Calu3 (cell line): ENCODE data around the gene APEH. TPM values are rescaled to one million over a fixed set of nuclear protein-coding genes. Genes with fewer than 3 reads are reported as not detected.
A peak's percentile ranks its signal among the peaks of the same experiment; 100 is the strongest.

Experiments used
- BruUV-seq: library from RNA; stranded (reverse); fragments of 400-500 nt; replicated peaks from 2 replicates; lab custom pipeline; 2021; lab: Mats Ljungman, UMichigan
- CTCF ChIA-PET: fragments of 300-600 bp; sonication (Branson Sonifier 250); formaldehyde crosslinking; loops from one replicate; lab custom pipeline; 2022; ENCODE audit warnings: antibody characterized with exemption; lab: Charles Lee
- DNase-seq: peaks from one replicate; pipeline ENCODE4 v3.0.0; 2022
- H3K27ac Mint-ChIP-seq: one replicate; pipeline ENCODE4 v1.8.0; 2022; ENCODE audit warnings: mixed read lengths; ENCODE audit not compliant: unreplicated experiment
- H3K27me3 Mint-ChIP-seq: one replicate; pipeline ENCODE4 v1.8.0; 2022; ENCODE audit warnings: mixed read lengths; ENCODE audit not compliant: unreplicated experiment
- H3K36me3 Mint-ChIP-seq: one replicate; pipeline ENCODE4 v1.8.0; 2022; ENCODE audit warnings: mild to moderate bottlenecking, moderate library complexity, mixed read lengths; ENCODE audit not compliant: insufficient read depth, unreplicated experiment
- H3K4me1 Mint-ChIP-seq: one replicate; pipeline ENCODE4 v1.8.0; 2022; ENCODE audit warnings: mild to moderate bottlenecking, low read depth, mixed read lengths; ENCODE audit not compliant: unreplicated experiment
- H3K4me3 Mint-ChIP-seq: one replicate; pipeline ENCODE4 v1.8.0; 2022; ENCODE audit warnings: mild to moderate bottlenecking, low read depth, moderate library complexity, mixed read lengths; ENCODE audit not compliant: unreplicated experiment
- H3K9me3 Mint-ChIP-seq: one replicate; pipeline ENCODE4 v1.8.0; 2022; ENCODE audit warnings: low read depth, mixed read lengths; ENCODE audit not compliant: unreplicated experiment
- intact Hi-C: fragments of 100-400 bp; cut with micrococcal nuclease; formaldehyde crosslinking; loops from one replicate; pipeline ENCODE4 v1.10.0; 2022; ENCODE audit not compliant: unreplicated experiment
- total RNA-seq: library from RNA; stranded (reverse); gene quantifications from 2 replicates; pipeline ENCODE4 v1.2.3, GENCODE V29; 2022
- TF ChIP-seq, protein P1 (sequence below): fragments of 200-600 bp; IDR thresholded peaks from one replicate; pipeline ENCODE4 v1.8.0; 2022; ENCODE audit warnings: antibody characterized with exemption; ENCODE audit not compliant: unreplicated experiment

APEH gene
- total RNA-seq, 1 experiment from 2014 or later, result 187 TPM

DNA sequence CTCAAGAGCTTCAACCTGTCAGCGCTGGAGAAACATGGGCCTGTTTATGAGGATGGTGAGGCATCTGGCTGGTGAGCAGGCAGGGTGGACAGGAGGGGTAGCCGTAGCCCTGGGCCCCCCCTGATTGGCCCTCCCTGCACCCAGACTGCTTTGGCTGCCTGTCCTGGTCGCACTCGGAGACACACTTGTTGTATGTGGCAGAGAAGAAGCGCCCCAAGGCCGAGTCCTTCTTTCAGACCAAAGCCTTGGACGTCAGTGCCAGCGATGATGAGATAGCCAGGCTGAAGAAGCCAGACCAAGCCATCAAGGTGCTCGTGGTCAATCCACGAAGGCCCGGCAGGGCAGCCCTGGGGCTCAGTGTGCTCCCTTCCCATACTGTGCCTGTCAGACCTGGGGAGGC, 1.8 kb downstream of the APEH start:
- CTCF ChIA-PET, result interaction anchor here (0.6 kb wide), 1 partner anchor 223 kb away, joined by 3 read pairs; no protein-coding TSS in a partner anchor
- TSS peak; percentile 43 for BruUV-seq
- no peak overlapping the region for H3K27ac Mint-ChIP-seq

DNA sequence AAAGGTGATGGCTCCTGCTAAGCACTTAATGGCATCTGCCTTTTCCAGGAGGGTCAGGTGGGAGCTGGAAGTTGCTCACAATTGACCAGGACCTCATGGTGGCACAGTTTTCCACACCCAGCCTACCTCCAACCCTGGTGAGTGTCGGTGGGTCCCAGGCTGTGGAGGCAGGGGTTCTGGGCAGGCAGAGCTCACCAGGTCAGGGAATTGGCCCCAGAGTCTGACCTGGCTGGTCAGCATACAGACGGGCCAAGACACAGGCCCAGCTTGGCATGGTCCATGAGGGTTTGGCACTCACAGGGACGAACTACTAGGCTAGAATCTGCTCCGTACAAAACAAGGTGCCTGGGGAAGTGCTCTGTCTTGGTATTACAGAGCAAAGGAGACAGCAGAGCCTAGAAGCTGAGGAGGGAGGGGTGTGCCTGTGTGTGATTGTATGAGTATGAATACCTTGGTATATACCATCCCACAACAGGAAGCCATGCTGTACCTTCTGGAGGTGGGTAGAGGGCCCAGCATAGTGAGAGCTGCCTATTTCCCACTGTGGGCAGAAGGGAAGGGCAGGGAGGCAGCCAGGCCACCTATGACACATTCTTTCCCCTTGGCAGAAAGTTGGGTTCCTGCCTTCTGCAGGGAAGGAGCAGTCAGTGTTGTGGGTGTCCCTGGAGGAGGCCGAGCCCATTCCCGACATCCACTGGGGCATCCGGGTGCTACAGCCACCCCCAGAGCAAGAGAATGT, 6.5 kb downstream of the APEH start:
- intact Hi-C loops, result no loop called here
- Mint-ChIP-seq H3K4me1 (peaks cover 3% of the 10 kb centered on the region), H3K9me3 (no peaks in the 10 kb centered on the region), H3K36me3 (peaks cover 10% of the 10 kb centered on the region), H3K27ac (no peak overlapping the region), H3K4me3 (no peak overlapping the region), H3K27me3 (no peaks in the 10 kb centered on the region)
- CTCF ChIA-PET, result no interaction called here
- BruUV-seq, result no TSS peak
- TF ChIP-seq, protein P1, sequence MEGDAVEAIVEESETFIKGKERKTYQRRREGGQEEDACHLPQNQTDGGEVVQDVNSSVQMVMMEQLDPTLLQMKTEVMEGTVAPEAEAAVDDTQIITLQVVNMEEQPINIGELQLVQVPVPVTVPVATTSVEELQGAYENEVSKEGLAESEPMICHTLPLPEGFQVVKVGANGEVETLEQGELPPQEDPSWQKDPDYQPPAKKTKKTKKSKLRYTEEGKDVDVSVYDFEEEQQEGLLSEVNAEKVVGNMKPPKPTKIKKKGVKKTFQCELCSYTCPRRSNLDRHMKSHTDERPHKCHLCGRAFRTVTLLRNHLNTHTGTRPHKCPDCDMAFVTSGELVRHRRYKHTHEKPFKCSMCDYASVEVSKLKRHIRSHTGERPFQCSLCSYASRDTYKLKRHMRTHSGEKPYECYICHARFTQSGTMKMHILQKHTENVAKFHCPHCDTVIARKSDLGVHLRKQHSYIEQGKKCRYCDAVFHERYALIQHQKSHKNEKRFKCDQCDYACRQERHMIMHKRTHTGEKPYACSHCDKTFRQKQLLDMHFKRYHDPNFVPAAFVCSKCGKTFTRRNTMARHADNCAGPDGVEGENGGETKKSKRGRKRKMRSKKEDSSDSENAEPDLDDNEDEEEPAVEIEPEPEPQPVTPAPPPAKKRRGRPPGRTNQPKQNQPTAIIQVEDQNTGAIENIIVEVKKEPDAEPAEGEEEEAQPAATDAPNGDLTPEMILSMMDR, result no peak
- no peak for DNase-seq

More for the DNA sequence above, 1.8 kb downstream of the APEH start:
- no peak overlapping the region for H3K4me3 Mint-ChIP-seq
- H3K36me3 Mint-ChIP-seq, result peaks cover 26% of the 10 kb centered on the region
- peaks cover 27% of the 10 kb centered on the region for H3K4me1 Mint-ChIP-seq
- H3K27me3 Mint-ChIP-seq, result no peaks in the 10 kb centered on the region
- H3K9me3 Mint-ChIP-seq, result no peaks in the 10 kb centered on the region
- TF ChIP-seq, protein P1, result no peak
- DNase-seq, result no peak
- intact Hi-C loops, result no loop called here

DNA sequence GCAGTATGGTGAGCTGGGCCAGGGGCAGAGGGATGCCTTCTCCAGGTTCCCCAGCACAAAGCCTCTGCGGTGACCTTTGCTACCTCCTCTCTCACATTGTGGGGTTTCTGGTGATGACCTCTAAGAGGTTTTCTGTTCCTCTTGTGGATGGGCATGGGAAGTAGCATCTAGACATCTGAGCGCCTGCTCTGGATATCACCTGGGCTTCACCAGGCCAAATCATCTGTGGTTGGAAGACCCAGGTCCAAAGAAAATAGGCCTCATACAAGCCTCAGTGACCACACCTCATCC, 7.0 kb downstream of the APEH start:
- peaks cover 8% of the 10 kb centered on the region for H3K36me3 Mint-ChIP-seq
- BruUV-seq, result no TSS peak
- CTCF ChIA-PET, result no interaction called here
- no peaks in the 10 kb centered on the region for H3K4me1 Mint-ChIP-seq
- H3K27ac Mint-ChIP-seq, result no peak overlapping the region
- no peak for DNase-seq
- H3K4me3 Mint-ChIP-seq, result no peak overlapping the region
- no peaks in the 10 kb centered on the region for H3K9me3 Mint-ChIP-seq
- H3K27me3 Mint-ChIP-seq, result no peaks in the 10 kb centered on the region
- intact Hi-C loops, result no loop called here
- TF ChIP-seq, protein P1, result no peak

DNA sequence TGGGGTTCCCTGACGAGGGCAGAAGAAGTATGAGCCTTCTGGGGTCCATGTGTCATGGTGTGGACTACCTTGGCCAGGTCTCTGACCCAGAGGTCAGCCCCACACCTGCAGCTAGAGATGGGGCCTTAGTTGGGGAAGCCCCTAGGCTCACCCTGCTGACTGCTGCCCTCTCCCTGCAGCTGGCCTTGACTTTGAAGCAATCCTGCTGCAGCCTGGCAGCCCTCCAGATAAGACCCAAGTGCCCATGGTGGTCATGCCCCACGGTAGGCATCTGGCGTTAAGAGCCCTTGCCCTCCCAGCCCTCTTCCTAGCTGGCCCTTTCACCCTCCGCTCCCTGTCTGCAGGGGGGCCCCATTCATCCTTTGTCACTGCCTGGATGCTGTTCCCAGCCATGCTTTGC, 7.4 kb downstream of the APEH start:
- CTCF ChIA-PET, result no interaction called here

More for the DNA sequence above, 7.4 kb downstream of the APEH start:
- BruUV-seq, result no TSS peak
- Mint-ChIP-seq H3K4me3 (no peak overlapping the region), H3K27me3 (no peaks in the 10 kb centered on the region), H3K36me3 (peaks cover 12% of the 10 kb centered on the region), H3K9me3 (no peaks in the 10 kb centered on the region), H3K4me1 (no peaks in the 10 kb centered on the region), H3K27ac (no peak overlapping the region)
- TF ChIP-seq, protein P1, result no peak
- intact Hi-C loops, result no loop called here
- DNase-seq, result no peak
